Neural progenitor cell (in vitro differentiated cells): ENCODE measurements around the gene ASXL2.

Experiments
- EZH2 ChIP-seq: fragments of 200-600 bp; sonication (generic); IDR thresholded peaks from 2 replicates; pipeline ENCODE4 v1.6.1; 2017; ENCODE audit warnings: antibody characterized with exemption, mild to moderate bottlenecking, moderate library complexity
- EZH2phosphoT487 ChIP-seq: fragments of 200-600 bp; sonication (generic); IDR thresholded peaks from 2 replicates; pipeline ENCODE4 v1.6.1; 2017; ENCODE audit warnings: antibody characterized with exemption
- TF ChIP-seq, protein P1 (sequence below): fragments of 200-600 bp; sonication (generic); IDR thresholded peaks from 2 replicates; pipeline ENCODE4 v1.5.1; 2017; ENCODE audit warnings: antibody characterized with exemption, mild to moderate bottlenecking

GRCh38 chr2:25831746-25832449, 46.4 kb downstream of the ASXL2 start:
- TF ChIP-seq EZH2 (no peak), EZH2phosphoT487 (no peak)
- TF ChIP-seq, protein P1, sequence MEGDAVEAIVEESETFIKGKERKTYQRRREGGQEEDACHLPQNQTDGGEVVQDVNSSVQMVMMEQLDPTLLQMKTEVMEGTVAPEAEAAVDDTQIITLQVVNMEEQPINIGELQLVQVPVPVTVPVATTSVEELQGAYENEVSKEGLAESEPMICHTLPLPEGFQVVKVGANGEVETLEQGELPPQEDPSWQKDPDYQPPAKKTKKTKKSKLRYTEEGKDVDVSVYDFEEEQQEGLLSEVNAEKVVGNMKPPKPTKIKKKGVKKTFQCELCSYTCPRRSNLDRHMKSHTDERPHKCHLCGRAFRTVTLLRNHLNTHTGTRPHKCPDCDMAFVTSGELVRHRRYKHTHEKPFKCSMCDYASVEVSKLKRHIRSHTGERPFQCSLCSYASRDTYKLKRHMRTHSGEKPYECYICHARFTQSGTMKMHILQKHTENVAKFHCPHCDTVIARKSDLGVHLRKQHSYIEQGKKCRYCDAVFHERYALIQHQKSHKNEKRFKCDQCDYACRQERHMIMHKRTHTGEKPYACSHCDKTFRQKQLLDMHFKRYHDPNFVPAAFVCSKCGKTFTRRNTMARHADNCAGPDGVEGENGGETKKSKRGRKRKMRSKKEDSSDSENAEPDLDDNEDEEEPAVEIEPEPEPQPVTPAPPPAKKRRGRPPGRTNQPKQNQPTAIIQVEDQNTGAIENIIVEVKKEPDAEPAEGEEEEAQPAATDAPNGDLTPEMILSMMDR, result no peak
